H1 (cell line): Measurements from ENCODE around the gene TLL2. TPM values are rescaled to one million over a fixed set of nuclear protein-coding genes. Genes with fewer than 3 reads are reported as not detected.

Source experiments
- CHD2 ChIP-seq: IDR thresholded peaks from 2 replicates; pipeline ENCODE4 v1.6.1; 2012; ENCODE audit warnings: low read length, improper control_type of control experiment
- EP300 ChIP-seq, 2 experiments: IDR thresholded peaks; 1 replicate in 1 of 2; 2 replicates in 1 of 2; pipeline ENCODE4 v1.6.1; 2011 to 2012; ENCODE audit warnings: low read depth in 2 of 2, low read length in 2 of 2, mild to moderate bottlenecking in 2 of 2, borderline replicate concordance in 1 of 2, inconsistent platforms in 1 of 2, moderate library complexity in 1 of 2
- FOSL1 ChIP-seq: IDR thresholded peaks from 2 replicates; pipeline ENCODE4 v1.6.1; 2011; ENCODE audit warnings: mild to moderate bottlenecking, low read depth, low read length, moderate library complexity; ENCODE audit not compliant: insufficient read depth
- MAFK ChIP-seq: IDR thresholded peaks from 2 replicates; pipeline ENCODE4 v1.6.1; 2012; ENCODE audit warnings: low read depth, mild to moderate bottlenecking, improper control_type of control experiment, low read length
- polyA plus RNA-seq, 7 experiments: library from polyadenylated mRNA; depleted of rRNA in 3 of 7; stranded (reverse) in 5 of 7; unstranded in 2 of 7; fragments of >200 nt in 5 of 7; fragments of 200-250 nt in 2 of 7; gene quantifications; 1 replicate in 5 of 7; 2 replicates in 1 of 7; 4 replicates in 1 of 7; pipeline versions ENCODE4 v1.2.1 to v1.2.3, GENCODE V29; 2011 to 2013; ENCODE audit warnings: missing spikeins in 2 of 7, mixed read lengths in 2 of 7
- total RNA-seq: library from RNA; stranded (reverse); fragmentation: NEBNext Ultra II Directional; extraction: Animal tissue kit (Norgen Biotek cat#: 25700); gene quantifications from 2 replicates; pipeline ENCODE4 v1.2.1, GENCODE V29; 2021
- TF ChIP-seq, protein P1 (sequence below): IDR thresholded peaks from 2 replicates; pipeline ENCODE4 v1.6.1; 2011; ENCODE audit warnings: low read length, improper control_type of control experiment

The TLL2 gene
- total and polyA plus RNA-seq, 2 of the 8 experiments (the other 6 are each of a cell fraction or from before 2014, with no cell fraction given), result 2.4 to 3.2 TPM

DNA sequence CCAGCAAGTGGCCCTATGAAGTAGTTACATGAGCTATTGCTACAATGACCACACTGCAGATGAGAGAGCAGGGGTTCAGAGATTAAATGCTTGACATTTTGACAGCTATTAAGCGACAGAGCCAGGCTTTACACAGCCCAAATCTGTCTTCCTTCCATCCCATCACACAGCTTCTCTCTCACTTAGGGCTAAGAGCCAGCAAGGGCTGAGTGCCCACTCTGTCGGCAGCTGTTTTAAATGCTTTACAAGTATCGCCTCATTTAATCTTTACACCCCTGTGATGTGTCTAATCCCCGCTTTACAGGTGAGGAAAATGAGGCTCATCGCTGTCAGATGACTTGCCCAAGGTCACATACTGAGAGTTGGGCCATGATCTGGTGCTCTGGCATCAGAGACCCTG is 139.7 kb downstream of the TLL2 start (continued):
- TF ChIP-seq FOSL1 (no peak), MAFK (no peak), CHD2 (no peak), EP300 (IDR thresholded peaks at IDR 0.05; ENCODE audit: borderline replicate concordance in 1 of 2, low read depth in 2 of 2, low read length in 2 of 2) (no peak)
- TF ChIP-seq, protein P1, sequence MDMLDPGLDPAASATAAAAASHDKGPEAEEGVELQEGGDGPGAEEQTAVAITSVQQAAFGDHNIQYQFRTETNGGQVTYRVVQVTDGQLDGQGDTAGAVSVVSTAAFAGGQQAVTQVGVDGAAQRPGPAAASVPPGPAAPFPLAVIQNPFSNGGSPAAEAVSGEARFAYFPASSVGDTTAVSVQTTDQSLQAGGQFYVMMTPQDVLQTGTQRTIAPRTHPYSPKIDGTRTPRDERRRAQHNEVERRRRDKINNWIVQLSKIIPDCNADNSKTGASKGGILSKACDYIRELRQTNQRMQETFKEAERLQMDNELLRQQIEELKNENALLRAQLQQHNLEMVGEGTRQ, result no peak
